SH-SY5Y (cell line): Measurements from ENCODE around the gene FGF21.

ENCODE experiments used
- GATA2 ChIP-seq: IDR thresholded peaks from 2 replicates; pipeline ENCODE4 v1.6.1; 2011; ENCODE audit warnings: mild to moderate bottlenecking, low read depth, low read length
- GATA3 ChIP-seq: IDR thresholded peaks from 2 replicates; pipeline ENCODE4 v1.6.1; 2011; ENCODE audit warnings: low read depth, mild to moderate bottlenecking, low read length, moderate library complexity

- no peak for TF ChIP-seq GATA2
- no peak for TF ChIP-seq GATA3
These were observed 46.9 kb upstream of the FGF21 start for GRCh38 chr19:48708471-48708870.
